Femur (tissue), 1 donor: ENCODE results near the gene ZNG1C.
"Not testable (repeated sequence)": the region's sequence is repeated elsewhere in the genome, so short reads cannot be mapped to it uniquely, and the experiment has no call there.

Experiments used
- DNase-seq: peaks from one replicate; pipeline ENCODE4 v3.0.0-alpha.2; 2017

Gene ZNG1C

GRCh38 chr9:68241683-68242082 lies at the start of gene ZNG1C:
ZNG1C (plus strand) TSS chr9:68241983; CDS start chr9:68242032, 49 bp downstream.
- not testable (repeated sequence) for DNase-seq

- not testable (repeated sequence) for DNase-seq
Measured at GRCh38 chr9:68242437-68242836, 654 bp downstream of the ZNG1C start.

- DNase-seq, result not testable (repeated sequence)
Measured at GRCh38 chr9:68281041-68281440, 39.3 kb downstream of the ZNG1C start.

- not testable (repeated sequence) for DNase-seq
Measured at GRCh38 chr9:68302567-68302966, 60.8 kb downstream of the ZNG1C start, which contains the start of gene FOXD4L3. FOXD4L3 (plus strand) TSS chr9:68302867; CDS start chr9:68302952, 85 bp downstream.

GRCh38 chr9:68303771-68304170 lies 62.0 kb downstream of the ZNG1C start:
- not testable (repeated sequence) for DNase-seq

GRCh38 chr9:68304212-68304611 lies 62.4 kb downstream of the ZNG1C start:
- not testable (repeated sequence) for DNase-seq

- not testable (repeated sequence) for DNase-seq
Measured at GRCh38 chr9:68304777-68305176, 63.0 kb downstream of the ZNG1C start.

- not testable (repeated sequence) for DNase-seq
Measured at GRCh38 chr9:68305680-68306285, 64.0 kb downstream of the ZNG1C start.

- not testable (repeated sequence) for DNase-seq
Measured at GRCh38 chr9:68306391-68306964, 64.7 kb downstream of the ZNG1C start.

GRCh38 chr9:68307127-68307526 lies 65.3 kb downstream of the ZNG1C start:
- DNase-seq, result not testable (repeated sequence)

- DNase-seq, result not testable (repeated sequence)
Measured at GRCh38 chr9:68307654-68308053, 65.9 kb downstream of the ZNG1C start.

GRCh38 chr9:68311208-68311607 lies 69.4 kb downstream of the ZNG1C start:
- not testable (repeated sequence) for DNase-seq

- not testable (repeated sequence) for DNase-seq
Measured at GRCh38 chr9:68318209-68318608, 76.4 kb downstream of the ZNG1C start.

GRCh38 chr9:68323749-68324148 lies 82.0 kb downstream of the ZNG1C start:
- not testable (repeated sequence) for DNase-seq

- not testable (repeated sequence) for DNase-seq
Measured at GRCh38 chr9:68324518-68324917, 82.7 kb downstream of the ZNG1C start.

GRCh38 chr9:68329106-68329505 lies 87.3 kb downstream of the ZNG1C start:
- DNase-seq, result not testable (repeated sequence)

- DNase-seq, result not testable (repeated sequence)
Measured at GRCh38 chr9:68330531-68331173, 88.9 kb downstream of the ZNG1C start.

- not testable (repeated sequence) for DNase-seq
Measured at GRCh38 chr9:68332122-68332521, 90.3 kb downstream of the ZNG1C start.

GRCh38 chr9:68335935-68336334 lies 94.2 kb downstream of the ZNG1C start:
- not testable (repeated sequence) for DNase-seq

- not testable (repeated sequence) for DNase-seq
Measured at GRCh38 chr9:68336639-68337339, 95.0 kb downstream of the ZNG1C start.

- DNase-seq, result not testable (repeated sequence)
Measured at GRCh38 chr9:68338000-68338399, 96.2 kb downstream of the ZNG1C start.

- DNase-seq, result not testable (repeated sequence)
Measured at GRCh38 chr9:68342265-68343025, 100.7 kb downstream of the ZNG1C start.
